AG20443 (cell line): ENCODE measurements around the gene HPS3.
"Not testable (repeated sequence)": the region's sequence is repeated elsewhere in the genome, so short reads cannot be mapped to it uniquely, and the experiment has no call there.

ENCODE experiments used
- DNase-seq: peaks from one replicate; pipeline ENCODE4 v3.0.0; 2012; ENCODE audit warnings: low spot score, mixed read lengths

Gene HPS3

GRCh38 chr3:149186721-149187120, 57.3 kb downstream of the HPS3 start:
- no peak for DNase-seq

- no peak for DNase-seq
These were observed 59.1 kb downstream of the HPS3 start for GRCh38 chr3:149188494-149188893.

- no peak for DNase-seq
These were observed 65.8 kb downstream of the HPS3 start for GRCh38 chr3:149195221-149195620.

GRCh38 chr3:149196805-149197592, 67.6 kb downstream of the HPS3 start:
- not testable (repeated sequence) for DNase-seq

- no peak for DNase-seq
These were observed 68.2 kb downstream of the HPS3 start for GRCh38 chr3:149197669-149198068.

GRCh38 chr3:149198611-149199010, 69.2 kb downstream of the HPS3 start:
- DNase-seq = no peak

GRCh38 chr3:149199474-149199873, 70.0 kb downstream of the HPS3 start:
- no peak for DNase-seq

GRCh38 chr3:149203758-149204157, 74.3 kb downstream of the HPS3 start:
- DNase-seq = no peak

- no peak for DNase-seq
These were observed 75.1 kb downstream of the HPS3 start for GRCh38 chr3:149204390-149204991.

- DNase-seq = no peak
These were observed 78.0 kb downstream of the HPS3 start for GRCh38 chr3:149207475-149207874.

GRCh38 chr3:149209431-149209830, 80.0 kb downstream of the HPS3 start:
- no peak for DNase-seq

- no peak for DNase-seq
These were observed 82.9 kb downstream of the HPS3 start for GRCh38 chr3:149212386-149212785.

- DNase-seq = no peak
These were observed 85.3 kb downstream of the HPS3 start for GRCh38 chr3:149214702-149215101.

GRCh38 chr3:149215515-149215914, 86.1 kb downstream of the HPS3 start:
- DNase-seq = no peak

- no peak for DNase-seq
These were observed 86.9 kb downstream of the HPS3 start for GRCh38 chr3:149216193-149216869.

- no peak for DNase-seq
These were observed 87.9 kb downstream of the HPS3 start for GRCh38 chr3:149217347-149217746.

- DNase-seq = not testable (repeated sequence)
These were observed 90.1 kb downstream of the HPS3 start for GRCh38 chr3:149219380-149220121.

GRCh38 chr3:149221783-149222517, 92.5 kb downstream of the HPS3 start, which contains the start of gene CP:
Gene CP (minus strand): TSS chr3:149221829. CDS start chr3:149221792, 37 bp downstream.
- DNase-seq = no peak
